ENCODE results near the gene MAST4.

MAST4 gene

DNA sequence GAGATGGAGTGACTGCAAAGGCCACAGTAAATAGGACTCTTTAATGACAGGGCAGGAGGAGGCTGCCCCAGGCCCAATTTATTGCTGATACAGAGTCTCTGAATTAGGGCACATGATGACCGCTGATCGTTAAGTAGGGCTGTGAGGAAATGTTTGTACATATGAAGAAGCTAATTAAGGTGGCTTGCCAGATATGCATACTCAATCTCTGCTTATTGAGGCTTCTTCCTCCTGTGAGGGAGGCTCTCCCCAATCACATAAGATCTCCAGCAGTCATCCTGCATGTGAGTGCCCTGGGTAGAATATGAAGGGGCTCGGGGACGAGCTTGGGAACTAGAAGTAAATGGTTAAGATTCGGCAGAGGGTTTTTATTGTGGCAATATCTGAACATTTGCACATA, 608.6 kb downstream of the MAST4 start:
- Mint-ChIP-seq H3K4me3 (peak overlapping the region; percentile 46 to 49), H3K27ac (peak overlapping the region; percentile 82 to 94), H3K36me3 (ENCODE audit: insufficient read depth) (peaks cover 10% of the 10 kb centered on the region), H3K4me1 (ENCODE audit: low read depth in 2 of 2) (peaks cover 52 to 59% of the 10 kb centered on the region in 2 donors), H3K9me3 (no peaks in the 10 kb centered on the region), H3K27me3 (no peaks in the 10 kb centered on the region)
- ATAC-seq (replicated peaks) = no peak
- no peak for DNase-seq

DNA sequence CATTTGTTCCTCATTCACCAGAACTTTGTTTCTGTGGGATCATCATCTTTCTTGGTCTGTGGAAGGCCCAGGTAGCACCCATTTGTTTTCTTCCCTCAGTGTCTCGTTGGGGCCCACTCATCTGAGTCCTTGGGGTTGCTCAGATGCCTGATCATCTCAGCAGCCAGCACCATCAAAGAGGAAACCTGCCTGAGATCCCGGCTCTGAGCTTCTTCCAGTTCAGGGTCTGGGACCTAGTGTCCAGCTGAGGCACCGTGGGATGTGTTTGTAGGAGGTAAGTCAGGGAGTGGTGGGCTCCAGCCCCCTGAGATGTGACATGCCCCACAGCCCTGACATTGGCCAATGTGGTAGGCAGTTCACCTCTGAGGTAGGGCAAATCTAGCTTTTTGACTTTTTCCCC, 609.8 kb downstream of the MAST4 start:
- Mint-ChIP-seq H3K4me1 (ENCODE audit: low read depth in 2 of 2) (peaks cover 49 to 52% of the 10 kb centered on the region in 2 donors), H3K4me3 (peak overlapping the region; percentile 46 to 53), H3K36me3 (ENCODE audit: insufficient read depth) (peaks cover 10% of the 10 kb centered on the region), H3K27ac (peak overlapping the region; percentile 82 to 94), H3K27me3 (no peaks in the 10 kb centered on the region), H3K9me3 (no peaks in the 10 kb centered on the region)
- ATAC-seq (replicated peaks) = no peak
- no peak for DNase-seq

DNA sequence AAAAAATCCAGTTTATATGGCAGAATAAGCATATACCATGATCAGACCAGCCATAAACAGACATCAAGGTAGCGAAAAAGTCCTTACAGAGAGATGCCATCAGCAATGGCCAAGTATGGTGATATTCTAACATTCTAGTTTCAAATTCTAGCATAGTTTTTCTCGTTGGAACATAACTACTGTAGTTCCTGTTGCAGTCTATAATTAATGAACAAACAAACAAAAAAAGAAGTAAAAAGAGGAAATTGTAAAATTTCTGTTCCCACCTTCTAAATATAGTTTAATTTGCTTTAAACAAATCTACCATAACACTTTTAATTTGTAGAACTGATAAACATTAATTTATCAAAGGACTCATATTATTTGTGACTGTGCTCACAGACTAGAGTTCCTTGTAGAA, 610.3 kb downstream of the MAST4 start:
- peaks cover 10% of the 10 kb centered on the region for H3K36me3 Mint-ChIP-seq (ENCODE audit: insufficient read depth)
- H3K9me3 Mint-ChIP-seq = no peaks in the 10 kb centered on the region
- peaks cover 47 to 49% of the 10 kb centered on the region in 2 donors for H3K4me1 Mint-ChIP-seq (ENCODE audit: low read depth in 2 of 2)
- DNase-seq (no peak), ATAC-seq (replicated peaks) (no peak)
- H3K4me3 Mint-ChIP-seq = peak overlapping the region; percentile 46 to 53
- H3K27me3 Mint-ChIP-seq = no peaks in the 10 kb centered on the region
- peak overlapping the region; percentile 82 to 94 for H3K27ac Mint-ChIP-seq

DNA sequence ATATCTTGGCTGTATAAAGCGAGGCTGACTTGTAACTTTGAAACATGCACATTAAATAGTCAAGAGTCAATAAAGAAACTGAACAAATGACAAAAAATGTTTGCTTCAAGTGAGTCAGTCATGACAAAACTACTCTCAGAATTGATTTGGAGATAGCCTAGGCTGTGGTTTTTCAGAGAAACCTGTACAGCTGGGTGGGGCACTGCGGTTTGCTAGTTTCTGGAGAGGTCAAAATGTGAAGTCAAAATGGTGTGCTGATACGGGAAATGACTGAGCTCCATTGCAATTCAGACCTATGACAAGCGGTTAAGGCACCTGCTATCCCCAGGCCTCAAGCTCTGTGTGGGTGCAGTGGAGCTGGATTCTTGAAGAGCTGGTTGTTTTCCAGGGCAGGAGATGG, 610.7 kb downstream of the MAST4 start:
- Mint-ChIP-seq H3K27me3 (no peaks in the 10 kb centered on the region), H3K4me3 (peak overlapping the region; percentile 46 to 53), H3K4me1 (ENCODE audit: low read depth in 2 of 2) (peaks cover 47 to 49% of the 10 kb centered on the region in 2 donors), H3K9me3 (no peaks in the 10 kb centered on the region), H3K36me3 (ENCODE audit: insufficient read depth) (peaks cover 10% of the 10 kb centered on the region), H3K27ac (peak overlapping the region; percentile 82 to 94)
- ATAC-seq (replicated peaks) (peak; percentile 93), DNase-seq (peak; percentile 68 to 73 (median 70))

DNA sequence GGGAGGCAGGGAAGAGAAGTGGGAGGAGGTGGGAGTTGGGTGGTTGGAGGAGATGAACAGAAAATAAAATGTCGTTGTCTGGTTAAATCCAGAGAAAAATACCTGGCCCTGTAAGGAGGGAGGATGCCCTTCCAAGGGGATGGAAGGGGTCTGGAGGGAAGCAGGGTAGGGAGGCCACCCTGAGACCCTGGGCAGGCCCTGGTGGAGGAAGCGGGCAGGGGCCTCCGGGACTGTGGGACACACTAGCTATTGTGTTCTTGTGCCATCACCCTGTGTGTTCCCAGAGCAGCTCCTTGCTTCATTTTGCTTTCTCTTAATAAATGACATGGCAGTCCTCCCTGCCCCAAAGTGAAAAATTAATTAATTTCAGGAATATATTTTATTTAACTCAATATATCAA, 612.2 kb downstream of the MAST4 start:
- Mint-ChIP-seq H3K9me3 (no peaks in the 10 kb centered on the region), H3K27me3 (no peaks in the 10 kb centered on the region), H3K27ac (peak overlapping the region; percentile 82 to 94), H3K4me1 (ENCODE audit: low read depth in 2 of 2) (peaks cover 47 to 54% of the 10 kb centered on the region in 2 donors), H3K36me3 (ENCODE audit: insufficient read depth) (peaks cover 14% of the 10 kb centered on the region), H3K4me3 (peak overlapping the region in 1 of 2 donors; percentile 17)
- no peak for ATAC-seq (replicated peaks)
- DNase-seq = no peak

DNA sequence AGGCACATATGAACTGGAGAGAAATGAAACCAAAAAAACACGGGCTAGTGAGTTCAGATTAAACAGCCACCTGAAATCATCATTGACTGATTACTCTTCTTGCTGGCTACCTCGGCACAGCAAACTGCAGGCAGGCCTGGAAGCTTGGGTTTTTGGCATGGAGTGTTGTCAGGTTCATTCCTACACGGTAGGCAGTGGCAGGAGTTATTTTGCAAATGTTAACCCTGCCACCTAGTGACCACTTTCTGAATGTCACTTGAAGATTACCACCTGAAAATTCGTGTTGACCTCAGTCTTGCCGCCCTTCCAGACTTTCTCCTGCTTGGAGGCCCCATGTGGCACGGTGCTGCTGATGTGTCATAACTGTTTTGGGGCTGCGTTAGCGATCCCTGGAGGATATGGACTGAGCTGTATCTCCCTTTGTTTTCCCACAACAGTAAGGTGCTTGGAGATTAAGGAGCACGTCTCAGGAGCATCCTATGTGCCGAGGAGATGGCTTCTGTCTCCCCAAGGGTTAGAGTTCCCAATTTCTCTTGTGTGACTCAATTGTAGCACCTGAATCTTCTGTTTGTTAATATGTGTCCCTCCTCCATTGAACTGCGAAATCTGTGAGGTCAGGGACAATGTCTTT, 613.1 kb downstream of the MAST4 start:
- Mint-ChIP-seq H3K36me3 (ENCODE audit: insufficient read depth) (peaks cover 14% of the 10 kb centered on the region), H3K4me3 (no peak overlapping the region), H3K27ac (peak overlapping the region; percentile 44 to 82), H3K4me1 (ENCODE audit: low read depth in 2 of 2) (peaks cover 49 to 55% of the 10 kb centered on the region in 2 donors), H3K9me3 (no peaks in the 10 kb centered on the region), H3K27me3 (no peaks in the 10 kb centered on the region)
- ATAC-seq (replicated peaks) = peak; percentile 50
- peak; percentile 62 to 76 (median 63) for DNase-seq

DNA sequence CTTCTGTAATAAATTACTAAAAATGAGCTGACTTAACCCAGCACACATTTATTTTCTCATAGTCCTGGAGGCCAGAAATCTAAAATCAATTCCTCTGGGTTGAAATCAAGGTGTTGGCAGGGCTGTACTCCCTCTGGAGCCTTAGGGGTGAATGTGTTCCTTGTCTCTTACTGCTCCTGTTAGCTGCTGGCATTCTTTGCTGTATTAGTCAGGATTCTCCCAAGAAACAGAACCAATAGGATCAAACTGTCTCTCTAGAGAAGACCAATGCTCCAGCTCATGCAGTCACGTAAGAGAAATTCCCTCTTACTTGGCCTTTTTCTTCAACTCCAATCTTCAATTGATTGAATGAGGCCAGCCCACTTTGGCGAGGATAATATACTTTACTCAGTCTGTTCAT, 615.7 kb downstream of the MAST4 start:
- H3K4me3 Mint-ChIP-seq = no peak overlapping the region
- ATAC-seq (replicated peaks) = no peak
- no peak for DNase-seq
- no peaks in the 10 kb centered on the region for H3K27me3 Mint-ChIP-seq
- H3K9me3 Mint-ChIP-seq = no peaks in the 10 kb centered on the region
- H3K27ac Mint-ChIP-seq = peak overlapping the region in 1 of 2 donors; percentile 0
- H3K36me3 Mint-ChIP-seq (ENCODE audit: insufficient read depth) = peaks cover 11% of the 10 kb centered on the region
- peaks cover 50 to 56% of the 10 kb centered on the region in 2 donors for H3K4me1 Mint-ChIP-seq (ENCODE audit: low read depth in 2 of 2)

DNA sequence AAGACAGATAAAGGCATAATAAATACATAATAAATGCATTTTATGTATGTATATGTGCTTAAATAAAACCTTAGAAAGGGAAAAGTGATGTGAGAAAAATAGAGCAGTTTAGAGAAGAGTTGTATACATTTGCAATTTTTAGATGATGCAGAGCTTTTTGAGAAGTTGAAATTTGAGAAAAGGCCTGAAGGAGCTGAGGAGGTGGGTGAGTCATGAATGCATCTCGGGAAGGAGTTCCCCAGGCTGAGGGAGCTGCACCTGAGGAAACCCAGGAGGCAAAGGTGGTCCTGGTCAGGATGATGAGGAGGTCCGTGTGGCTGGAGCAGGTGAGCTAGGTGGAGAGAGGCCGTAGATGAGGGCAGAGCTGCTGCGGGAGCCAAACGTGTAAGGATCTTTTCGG, 617.8 kb downstream of the MAST4 start:
- peaks cover 8% of the 10 kb centered on the region for H3K36me3 Mint-ChIP-seq (ENCODE audit: insufficient read depth)
- H3K27me3 Mint-ChIP-seq = no peaks in the 10 kb centered on the region
- no peak overlapping the region for H3K4me3 Mint-ChIP-seq
- H3K27ac Mint-ChIP-seq = peak overlapping the region; percentile 23 to 76
- H3K4me1 Mint-ChIP-seq (ENCODE audit: low read depth in 2 of 2) = peaks cover 51 to 57% of the 10 kb centered on the region in 2 donors
- no peak for DNase-seq
- no peak for ATAC-seq (replicated peaks)
- H3K9me3 Mint-ChIP-seq = peaks cover 0 to 1% of the 10 kb centered on the region in 2 donors

DNA sequence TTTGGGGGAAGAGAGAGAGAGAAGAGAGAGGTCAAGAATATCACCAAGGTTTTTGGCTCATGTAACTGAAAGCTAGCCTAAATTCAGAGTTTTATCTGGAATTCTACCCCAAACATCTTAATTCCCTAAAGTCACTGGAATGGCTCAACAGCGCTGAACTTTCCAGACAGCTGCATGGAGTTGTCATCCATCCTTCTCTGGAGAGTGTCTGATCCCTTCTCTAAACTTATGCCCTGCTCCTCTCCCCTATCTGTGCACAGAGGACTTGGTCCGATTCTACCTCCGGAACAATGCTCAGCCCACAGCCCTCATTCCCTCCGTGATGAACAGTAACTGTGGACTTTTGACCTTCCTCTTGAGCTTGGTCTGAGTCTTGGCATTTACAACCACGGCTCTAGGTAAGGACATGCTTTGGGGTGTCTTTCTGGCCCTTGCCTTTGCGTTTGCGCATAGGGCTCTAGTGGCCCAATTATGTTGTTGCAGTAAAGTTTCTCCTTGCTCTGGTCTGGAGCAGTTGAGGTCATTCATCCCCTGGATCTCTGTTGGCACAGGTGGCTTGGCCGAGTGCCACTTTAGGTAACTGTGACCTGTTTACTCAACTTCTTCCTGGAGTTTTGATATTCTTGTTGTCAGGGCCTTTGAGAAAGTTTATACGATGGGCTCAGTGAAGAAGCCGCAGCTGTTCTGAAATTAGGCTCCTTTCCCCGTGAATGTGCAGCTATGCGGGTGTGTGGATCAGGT, 618.7 kb downstream of the MAST4 start:
- Mint-ChIP-seq H3K27ac (peak overlapping the region; percentile 97 to 100), H3K4me3 (peak overlapping the region; percentile 82 to 83), H3K27me3 (no peaks in the 10 kb centered on the region), H3K36me3 (ENCODE audit: insufficient read depth) (peaks cover 8% of the 10 kb centered on the region), H3K4me1 (ENCODE audit: low read depth in 2 of 2) (peaks cover 47 to 56% of the 10 kb centered on the region in 2 donors), H3K9me3 (peaks cover 0 to 1% of the 10 kb centered on the region in 2 donors)
- ATAC-seq (replicated peaks) (no peak), DNase-seq (no peak)

DNA sequence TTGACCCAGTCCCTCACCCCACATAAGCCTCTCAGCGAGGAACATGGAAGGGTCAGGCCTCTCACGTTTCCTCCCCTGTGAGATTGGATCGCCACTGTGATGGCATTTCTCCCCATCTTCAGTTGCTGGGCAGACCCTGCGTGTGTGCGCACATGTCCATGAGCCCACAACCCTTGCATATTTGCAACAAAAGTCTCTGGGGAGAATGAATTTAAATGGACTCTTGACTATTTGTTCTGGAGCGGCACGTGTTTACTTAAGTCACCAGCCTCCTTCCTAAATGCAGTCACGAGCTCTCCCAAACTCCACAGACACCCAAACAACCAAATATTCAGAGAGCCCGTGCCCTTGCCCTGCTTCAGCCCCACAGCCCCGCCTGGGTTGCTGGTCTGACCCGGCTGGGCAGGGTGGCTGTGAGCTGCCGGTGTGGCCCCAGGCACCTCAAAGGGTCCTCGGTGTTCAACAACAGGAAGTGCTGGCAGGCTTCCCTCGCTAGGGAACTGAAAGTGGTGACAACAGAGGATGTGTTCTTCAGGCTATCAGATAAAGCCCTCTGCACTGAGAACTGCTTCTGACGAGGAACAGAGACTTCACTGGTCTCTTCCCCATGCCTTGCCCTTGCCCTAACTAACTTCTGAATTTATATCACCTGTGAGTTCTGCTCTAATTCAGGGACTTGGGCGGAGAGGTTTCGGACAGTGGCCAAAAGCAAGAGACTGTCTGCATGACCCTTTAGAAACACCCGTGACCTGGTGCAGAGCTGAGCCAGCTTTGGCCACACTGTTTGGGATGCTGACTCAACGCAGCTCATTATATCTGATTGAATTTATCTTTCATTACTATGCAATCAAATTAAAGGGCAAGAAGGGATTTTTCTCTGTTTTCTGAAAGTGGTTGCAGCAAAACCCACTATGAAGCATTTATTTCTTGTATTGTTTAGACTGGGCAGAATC, 619.6 kb downstream of the MAST4 start:
- peaks cover 8% of the 10 kb centered on the region for H3K36me3 Mint-ChIP-seq (ENCODE audit: insufficient read depth)
- peak overlapping the region; percentile 82 to 83 for H3K4me3 Mint-ChIP-seq
- peak overlapping the region; percentile 97 to 100 for H3K27ac Mint-ChIP-seq
- DNase-seq (peak; percentile 49 to 61 (median 55)), ATAC-seq (replicated peaks) (peak; percentile 98)
- H3K27me3 Mint-ChIP-seq = no peaks in the 10 kb centered on the region
- H3K4me1 Mint-ChIP-seq (ENCODE audit: low read depth in 2 of 2) = peaks cover 50 to 58% of the 10 kb centered on the region in 2 donors
- H3K9me3 Mint-ChIP-seq = peaks cover 0 to 1% of the 10 kb centered on the region in 2 donors

DNA sequence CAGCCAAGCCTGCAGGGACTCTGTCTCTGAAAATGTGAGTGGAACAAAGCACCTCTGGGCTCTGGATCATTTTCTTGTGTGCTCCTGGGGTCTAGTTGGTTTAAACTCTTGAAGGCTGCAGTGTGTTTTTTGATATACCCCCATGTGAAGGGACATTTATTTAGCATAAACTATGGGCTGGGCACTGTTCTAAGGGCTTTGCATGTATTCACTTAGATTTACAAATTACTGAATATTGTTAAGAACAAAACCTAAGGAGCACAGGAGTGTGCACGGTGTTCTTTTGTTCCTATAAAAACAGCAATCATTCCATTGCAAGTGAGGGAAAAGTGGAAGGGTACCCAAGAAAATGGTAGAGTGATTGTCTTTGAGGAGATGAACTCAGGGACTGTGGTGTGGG, 620.4 kb downstream of the MAST4 start:
- Mint-ChIP-seq H3K27me3 (no peaks in the 10 kb centered on the region), H3K4me3 (peak overlapping the region; percentile 82 to 83), H3K36me3 (ENCODE audit: insufficient read depth) (peaks cover 10% of the 10 kb centered on the region), H3K27ac (peak overlapping the region; percentile 97 to 100), H3K9me3 (peaks cover 0 to 1% of the 10 kb centered on the region in 2 donors), H3K4me1 (ENCODE audit: low read depth in 2 of 2) (peaks cover 56 to 62% of the 10 kb centered on the region in 2 donors)
- DNase-seq (no peak), ATAC-seq (replicated peaks) (no peak)
